ENCODE measurements around the gene ZBTB11. TPM values are rescaled to one million over a fixed set of nuclear protein-coding genes. Genes with fewer than 3 reads are reported as not detected.

ZBTB11 gene
- polyA plus RNA-seq, 3 donors: 5.1 to 20.2 (median 6.8) TPM

DNA sequence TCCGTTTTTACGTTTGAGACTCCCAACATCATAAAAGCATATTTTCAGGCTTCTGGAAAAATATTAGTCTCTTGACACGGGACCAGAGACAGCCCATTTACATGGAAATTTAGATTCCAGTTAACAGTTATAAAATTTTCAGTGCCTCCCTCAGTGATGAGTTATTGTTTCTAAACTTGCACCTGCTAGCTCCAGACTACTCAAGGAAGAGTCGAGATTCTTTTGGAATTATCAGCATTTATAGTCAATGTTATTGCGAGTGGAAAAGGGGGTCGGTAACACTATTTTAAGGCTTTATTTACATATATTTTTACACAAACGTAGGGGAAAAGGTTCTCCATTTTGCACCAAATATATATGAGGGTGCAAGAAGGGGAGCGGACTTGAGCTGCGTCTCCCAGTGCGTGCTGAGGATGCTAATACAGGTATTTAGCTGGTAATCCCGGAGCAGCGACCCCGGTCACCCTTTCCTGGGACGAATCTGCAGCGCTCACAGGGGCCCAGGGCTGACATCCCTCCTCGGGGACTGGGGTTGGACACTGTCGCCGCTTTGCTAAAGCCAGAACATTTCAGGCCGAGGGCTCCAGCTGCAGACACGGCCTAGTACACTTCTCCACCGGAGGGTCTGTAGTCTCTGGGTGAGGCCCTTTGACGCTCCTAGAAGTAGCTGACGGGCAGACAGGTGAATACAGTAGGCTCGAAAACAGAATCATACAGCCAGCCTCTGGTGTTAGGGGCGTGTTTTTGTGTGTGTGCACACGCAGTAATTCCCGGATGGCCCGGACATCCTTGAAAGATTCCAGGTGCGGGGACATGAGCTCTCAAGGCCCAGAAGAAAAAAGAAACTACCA, 729 bp upstream of the ZBTB11 start:
- Histone ChIP-seq H3K79me2 (ENCODE audit: insufficient read depth, low read length) (peaks cover 74% of the 10 kb centered on the region), H3K4me1 (ENCODE audit: control insufficient read depth in 1 of 2, insufficient read depth in 2 of 2, low read length in 2 of 2) (peaks cover 16 to 25% of the 10 kb centered on the region in 2 donors), H3K4me2 (replicated peaks; ENCODE audit: extremely low read depth, low read length, poor library complexity, severe bottlenecking) (peak overlapping the region; percentile 87), H3K9me3 (replicated peaks in 1 of 2; ENCODE audit: control insufficient read depth in 1 of 2, insufficient read depth in 1 of 2, low read length in 2 of 2) (no peaks in the 10 kb centered on the region), H3K27ac (ENCODE audit: low read depth in 1 of 2, low read length in 2 of 2) (peak overlapping the region in 1 of 2 donors; percentile 98), H3K36me3 (replicated peaks in 1 of 2; ENCODE audit: control insufficient read depth in 1 of 2, insufficient read depth in 2 of 2, low read length in 2 of 2) (peaks cover 31 to 37% of the 10 kb centered on the region in 2 donors), H3K27me3 (ENCODE audit: control insufficient read depth in 2 of 2, insufficient read depth in 2 of 2, low read length in 2 of 2) (no peaks in the 10 kb centered on the region), H3K4me3 (replicated peaks in 1 of 3; ENCODE audit: low read depth in 2 of 3, low read length in 3 of 3) (peak overlapping the region; percentile 52 to 99 (median 99)), H2AFZ (ENCODE audit: insufficient read depth, low read depth, low read length, poor library complexity, severe bottlenecking) (no peak overlapping the region), H4K20me1 (ENCODE audit: insufficient read depth, low read length) (peaks cover 56% of the 10 kb centered on the region), H3K9ac (ENCODE audit: insufficient read depth, low read length, poor library complexity, severe bottlenecking) (peak overlapping the region; percentile 99)
- H3K4me3 Mint-ChIP-seq: peak overlapping the region; percentile 89 to 93
- DNase-seq: no peak
- H3K27ac Mint-ChIP-seq: peak overlapping the region; percentile 94 to 99 (median 97)
- TF ChIP-seq, protein P1, sequence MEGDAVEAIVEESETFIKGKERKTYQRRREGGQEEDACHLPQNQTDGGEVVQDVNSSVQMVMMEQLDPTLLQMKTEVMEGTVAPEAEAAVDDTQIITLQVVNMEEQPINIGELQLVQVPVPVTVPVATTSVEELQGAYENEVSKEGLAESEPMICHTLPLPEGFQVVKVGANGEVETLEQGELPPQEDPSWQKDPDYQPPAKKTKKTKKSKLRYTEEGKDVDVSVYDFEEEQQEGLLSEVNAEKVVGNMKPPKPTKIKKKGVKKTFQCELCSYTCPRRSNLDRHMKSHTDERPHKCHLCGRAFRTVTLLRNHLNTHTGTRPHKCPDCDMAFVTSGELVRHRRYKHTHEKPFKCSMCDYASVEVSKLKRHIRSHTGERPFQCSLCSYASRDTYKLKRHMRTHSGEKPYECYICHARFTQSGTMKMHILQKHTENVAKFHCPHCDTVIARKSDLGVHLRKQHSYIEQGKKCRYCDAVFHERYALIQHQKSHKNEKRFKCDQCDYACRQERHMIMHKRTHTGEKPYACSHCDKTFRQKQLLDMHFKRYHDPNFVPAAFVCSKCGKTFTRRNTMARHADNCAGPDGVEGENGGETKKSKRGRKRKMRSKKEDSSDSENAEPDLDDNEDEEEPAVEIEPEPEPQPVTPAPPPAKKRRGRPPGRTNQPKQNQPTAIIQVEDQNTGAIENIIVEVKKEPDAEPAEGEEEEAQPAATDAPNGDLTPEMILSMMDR (IDR thresholded peaks at IDR 0.05): peak; percentile 31
- H3K4me1 Mint-ChIP-seq: peaks cover 31% of the 10 kb centered on the region
- H3K36me3 Mint-ChIP-seq: peaks cover 30 to 41% of the 10 kb centered on the region in 2 donors
- 90% methylated on average over 21 of the region's 29 CpGs for WGBS (ENCODE audit: insufficient coverage)
- peaks cover 0 to 2% (median 0%) of the 10 kb centered on the region in 3 donors for H3K27me3 Mint-ChIP-seq (ENCODE audit: low read depth in 3 of 3)
- intact Hi-C loops (cut with micrococcal nuclease): no loop called here
- H3K9me3 Mint-ChIP-seq: no peaks in the 10 kb centered on the region

DNA sequence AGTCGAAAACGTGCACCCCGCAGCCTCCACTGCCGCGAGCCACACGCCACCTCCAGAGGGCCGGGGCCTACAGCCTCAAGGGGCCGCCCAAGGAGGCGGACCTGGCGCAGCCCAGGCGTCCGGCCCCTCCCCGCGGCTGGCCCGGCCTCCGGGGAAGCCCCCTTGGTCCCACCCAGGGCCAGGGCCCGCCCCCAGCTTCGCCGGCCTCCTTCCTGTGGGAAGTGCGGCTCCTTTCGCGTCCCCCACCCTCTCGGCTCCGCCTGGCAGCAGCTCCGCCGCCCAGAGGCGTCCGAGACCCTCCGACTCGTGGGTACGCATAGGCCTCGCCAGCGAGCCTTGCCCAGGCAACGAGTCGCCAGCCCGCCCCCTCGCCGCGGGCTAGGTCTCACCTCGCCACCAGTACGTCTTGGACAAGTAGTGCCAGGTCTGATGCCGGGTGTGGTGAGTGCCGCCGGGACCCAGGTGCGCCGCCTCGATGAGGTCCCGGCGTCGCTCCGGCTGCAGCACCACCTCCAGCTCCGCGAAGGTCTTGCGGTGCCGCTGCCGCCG, 642 bp downstream of the ZBTB11 start:
- TF ChIP-seq, protein P1 (IDR thresholded peaks at IDR 0.05): no peak
- H3K27me3 Mint-ChIP-seq (ENCODE audit: low read depth in 3 of 3): peaks cover 0 to 2% (median 0%) of the 10 kb centered on the region in 3 donors
- H3K27ac Mint-ChIP-seq: peak overlapping the region; percentile 94 to 99 (median 97)
- DNase-seq: peak in 2 of 3 donors; percentile 83 to 87
- H2AFZ ChIP-seq (ENCODE audit: insufficient read depth, low read depth, low read length, poor library complexity, severe bottlenecking): peak overlapping the region; percentile 94
- H3K9me3 Mint-ChIP-seq: no peaks in the 10 kb centered on the region
- H3K9ac ChIP-seq (ENCODE audit: insufficient read depth, low read length, poor library complexity, severe bottlenecking): peak overlapping the region; percentile 99
- H3K4me1 Mint-ChIP-seq: peaks cover 34% of the 10 kb centered on the region
- peaks cover 23 to 37% of the 10 kb centered on the region in 2 donors for H3K36me3 Mint-ChIP-seq
- intact Hi-C loops (cut with micrococcal nuclease): no loop called here
- peak overlapping the region; percentile 98 to 99 for H3K27ac ChIP-seq (ENCODE audit: low read depth in 1 of 2, low read length in 2 of 2)
- H3K4me2 ChIP-seq (replicated peaks; ENCODE audit: extremely low read depth, low read length, poor library complexity, severe bottlenecking): peak overlapping the region; percentile 87
- peak overlapping the region; percentile 91 to 99 (median 99) for H3K4me3 ChIP-seq (replicated peaks in 1 of 3; ENCODE audit: low read depth in 2 of 3, low read length in 3 of 3)
- peaks cover 56% of the 10 kb centered on the region for H4K20me1 ChIP-seq (ENCODE audit: insufficient read depth, low read length)
- peaks cover 22 to 31% of the 10 kb centered on the region in 2 donors for H3K36me3 ChIP-seq (replicated peaks in 1 of 2; ENCODE audit: control insufficient read depth in 1 of 2, insufficient read depth in 2 of 2, low read length in 2 of 2)
- WGBS (ENCODE audit: insufficient coverage): under 1% methylated on average over 55 of the region's 57 CpGs
- H3K79me2 ChIP-seq (ENCODE audit: insufficient read depth, low read length): peaks cover 74% of the 10 kb centered on the region
- H3K4me1 ChIP-seq (ENCODE audit: control insufficient read depth in 1 of 2, insufficient read depth in 2 of 2, low read length in 2 of 2): peaks cover 16 to 25% of the 10 kb centered on the region in 2 donors
- no peaks in the 10 kb centered on the region for H3K27me3 ChIP-seq (ENCODE audit: control insufficient read depth in 2 of 2, insufficient read depth in 2 of 2, low read length in 2 of 2)
- H3K9me3 ChIP-seq (replicated peaks in 1 of 2; ENCODE audit: control insufficient read depth in 1 of 2, insufficient read depth in 1 of 2, low read length in 2 of 2): no peaks in the 10 kb centered on the region
- H3K4me3 Mint-ChIP-seq: peak overlapping the region; percentile 90 to 93
